ENCODE measurements around the gene BRD3OS.

- TF ChIP-seq CTCF (IDR thresholded peaks at IDR 0.05; ENCODE audit: borderline replicate concordance, extremely low read depth, low read length, poor library complexity, severe bottlenecking) (no peak), EZH2 (IDR thresholded peaks at IDR 0.05; ENCODE audit: borderline replicate concordance, low read depth, low read length, severe bottlenecking) (no peak)
Measured at GRCh38 chr9:134061688-134062371, 36.5 kb downstream of the BRD3OS start.
